Activated CD8-positive, alpha-beta memory T cell treated with anti-CD3 and anti-CD28 coated beads for 1 hour (primary cell): ENCODE measurements around the gene RPL6.
"Not testable (repeated sequence)": the region's sequence is repeated elsewhere in the genome, so short reads cannot be mapped to it uniquely, and the experiment has no call there.

Experiments used
- DNase-seq, 2 donors: peaks; one replicate each; pipeline ENCODE4 v3.0.0-alpha.2; 2020; ENCODE audit warnings: low read depth in 1 of 2; ENCODE audit errors: extremely low read depth in 1 of 2

The RPL6 gene

DNA sequence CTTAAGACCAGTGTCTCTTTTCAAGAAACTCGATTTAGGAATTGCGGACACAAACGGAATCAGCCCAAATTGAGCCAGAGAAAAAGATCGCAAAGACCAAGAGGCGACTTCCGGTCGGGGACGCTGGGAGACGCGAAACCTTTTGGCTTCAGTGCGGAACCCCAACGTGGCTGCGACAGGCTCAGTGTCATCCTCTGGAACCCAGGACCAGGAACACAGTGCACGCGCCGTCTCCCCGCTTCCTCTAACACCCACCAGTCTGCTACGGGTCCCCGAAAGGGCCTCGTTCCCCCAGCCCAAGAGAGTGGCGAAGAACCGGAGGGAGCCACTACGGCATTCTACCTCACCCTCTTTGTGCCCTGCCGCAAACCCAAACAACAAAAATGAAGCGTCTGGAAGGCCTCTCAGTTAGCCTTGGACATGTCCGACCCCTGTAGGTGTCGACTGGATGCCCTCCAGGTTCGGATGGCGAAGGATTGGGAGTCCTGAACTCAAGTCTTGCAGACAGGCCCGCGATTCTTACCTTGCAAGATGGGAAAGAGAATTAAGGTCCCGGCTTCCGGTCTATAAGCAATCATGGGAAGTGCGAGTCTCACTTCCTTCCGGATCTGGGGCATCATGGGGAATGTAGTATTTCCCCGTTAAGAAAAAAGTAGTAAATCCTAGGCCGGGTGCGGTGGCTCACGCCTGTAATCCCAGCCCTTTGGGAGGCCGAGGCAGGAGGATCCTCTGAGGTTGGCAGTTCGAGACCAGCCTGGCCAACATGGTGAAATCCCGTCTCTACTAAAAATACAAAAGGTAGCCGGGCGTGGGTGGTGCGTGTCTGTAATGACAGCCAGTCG, at the start of gene RPL6:
TSS of gene RPL6 (minus strand) at position 542 of the 842 bp plus-strand sequence. CDS start 949 bp downstream, outside the sequence.
- peak; percentile 38 to 51 for DNase-seq

DNA sequence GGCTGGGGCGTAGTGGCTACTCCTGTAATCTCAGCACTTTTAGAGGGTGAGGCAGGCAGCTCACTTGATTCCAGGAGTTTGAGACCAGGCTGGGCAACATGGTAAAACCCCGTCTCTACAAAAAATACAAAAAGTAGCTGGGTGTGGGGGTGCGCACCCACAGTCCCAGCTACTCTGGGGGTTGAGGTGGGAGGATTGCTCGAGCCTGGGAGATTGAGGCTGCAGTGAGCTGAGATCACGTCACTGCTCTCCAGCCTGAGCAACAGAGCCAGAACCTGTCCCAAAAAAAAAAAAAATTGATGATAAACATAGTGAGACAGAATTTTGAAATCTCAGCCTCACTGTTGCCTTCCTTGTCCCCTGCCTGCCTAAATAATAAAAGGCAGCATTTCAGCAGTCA, 49.3 kb upstream of the RPL6 start:
- DNase-seq, result no peak

DNA sequence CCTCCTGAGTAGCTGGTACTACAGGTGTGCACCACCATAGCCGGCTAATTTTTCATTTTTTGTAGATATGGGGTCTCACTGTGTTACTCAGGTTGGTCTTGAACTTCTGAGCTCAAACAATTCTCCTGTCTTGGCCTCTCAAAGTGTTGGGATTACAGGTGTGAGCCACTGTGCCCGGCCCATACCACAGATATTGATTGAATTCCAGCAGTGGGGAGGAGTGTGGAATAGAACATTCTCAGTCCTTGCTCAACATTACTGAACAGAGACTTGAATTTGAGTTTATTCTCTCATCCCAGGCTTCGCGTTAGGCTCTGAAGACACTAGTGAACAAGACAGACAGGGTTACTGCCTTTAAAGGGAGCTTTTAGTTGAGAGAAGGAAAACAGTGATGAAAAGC, 48.9 kb upstream of the RPL6 start:
- no peak for DNase-seq

DNA sequence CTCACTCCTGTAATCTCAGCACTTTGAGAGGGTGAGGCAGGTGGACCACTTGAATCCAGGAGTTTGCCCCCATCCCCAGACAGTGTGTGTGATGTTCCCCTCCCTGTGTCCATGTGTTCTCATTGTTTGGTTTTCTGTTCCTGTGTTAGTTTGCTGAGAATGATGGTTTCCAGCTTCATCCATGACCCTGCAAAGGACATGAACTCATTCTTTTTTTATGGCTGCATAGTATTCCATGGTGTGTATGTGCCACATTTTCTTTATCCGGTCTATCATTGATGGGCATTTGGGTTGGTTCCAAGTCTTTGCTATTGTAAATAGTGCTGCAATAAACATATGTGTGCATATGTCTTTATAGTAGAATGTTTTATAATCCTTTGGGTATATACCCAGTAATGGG, 47.7 kb upstream of the RPL6 start:
- DNase-seq, result not testable (repeated sequence)

DNA sequence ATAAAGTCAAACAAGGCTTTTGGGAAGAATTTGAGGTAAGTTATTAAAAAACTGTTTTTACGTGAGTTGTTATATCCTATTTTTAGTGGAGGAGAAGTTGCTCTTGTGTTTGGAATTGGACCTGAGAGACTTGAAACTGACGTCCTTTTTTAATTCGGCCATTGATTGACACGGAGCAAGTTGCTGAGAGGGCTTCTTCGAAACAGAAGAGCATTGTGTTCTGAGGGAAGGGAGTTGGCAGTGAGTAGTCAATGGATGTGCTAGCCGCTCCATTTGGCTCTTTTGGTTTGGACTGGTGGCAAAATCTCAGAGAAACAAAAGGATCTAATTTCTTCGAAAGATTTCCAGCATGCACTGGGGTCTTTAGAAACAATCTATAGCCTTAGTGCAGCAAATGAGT, 46.6 kb upstream of the RPL6 start:
- no peak for DNase-seq

DNA sequence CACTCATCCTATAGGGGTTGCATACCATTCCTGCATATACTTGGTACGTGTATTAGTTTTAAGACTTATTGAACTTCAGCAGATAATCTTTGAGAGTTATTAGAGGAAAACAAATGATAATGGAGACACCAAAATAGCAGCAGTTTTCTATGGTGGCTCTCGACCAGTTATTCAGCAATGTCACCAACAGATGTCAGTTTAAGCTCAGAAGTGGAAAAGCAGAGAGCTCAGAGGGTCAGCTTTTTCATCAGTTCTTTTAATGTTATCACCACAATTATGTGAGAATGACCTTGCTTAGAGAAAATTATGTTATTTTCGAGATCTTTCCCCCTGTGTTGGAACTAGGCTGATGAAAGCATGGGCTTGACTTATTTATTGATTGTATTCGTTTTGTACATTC, 41.3 kb upstream of the RPL6 start:
- no peak for DNase-seq

DNA sequence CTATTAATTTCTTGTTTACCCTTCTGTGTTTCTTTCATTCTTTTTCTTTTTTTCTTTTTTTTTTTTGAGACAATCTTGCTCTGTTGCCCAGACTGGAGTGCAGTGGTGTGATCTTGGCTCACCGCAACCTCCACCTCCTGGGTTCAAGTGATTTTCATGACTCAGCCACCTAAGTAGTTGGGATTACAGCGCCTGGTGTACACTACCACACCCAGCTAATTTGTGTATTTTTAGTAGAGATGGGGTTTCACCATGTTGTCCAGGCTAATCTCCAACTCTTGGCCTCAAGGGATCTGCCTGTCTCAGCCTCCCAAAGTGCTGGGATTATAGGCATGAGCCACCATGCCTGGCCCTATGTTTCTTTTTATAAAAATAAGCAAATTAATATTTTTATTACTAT, 38.8 kb upstream of the RPL6 start:
- DNase-seq, result not testable (repeated sequence)

DNA sequence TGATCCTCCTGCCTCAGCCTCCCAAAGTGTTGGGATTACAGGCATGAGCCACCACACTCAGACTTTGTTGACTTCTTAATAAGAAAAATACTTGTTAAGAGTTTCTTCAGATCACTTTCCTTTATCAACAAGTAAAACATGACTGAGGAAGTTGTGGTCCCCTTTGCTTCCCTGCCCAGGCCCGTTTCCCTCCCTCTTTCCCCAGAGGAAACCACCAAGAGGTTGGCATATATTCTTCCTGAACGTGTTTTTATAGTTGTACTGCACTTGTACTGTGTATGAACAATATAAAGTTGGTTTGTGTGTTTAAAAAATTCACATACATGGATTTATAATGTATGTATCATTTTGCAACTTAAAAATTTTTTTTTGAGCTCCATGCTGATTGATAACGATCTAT, 37.7 kb upstream of the RPL6 start:
- no peak for DNase-seq

DNA sequence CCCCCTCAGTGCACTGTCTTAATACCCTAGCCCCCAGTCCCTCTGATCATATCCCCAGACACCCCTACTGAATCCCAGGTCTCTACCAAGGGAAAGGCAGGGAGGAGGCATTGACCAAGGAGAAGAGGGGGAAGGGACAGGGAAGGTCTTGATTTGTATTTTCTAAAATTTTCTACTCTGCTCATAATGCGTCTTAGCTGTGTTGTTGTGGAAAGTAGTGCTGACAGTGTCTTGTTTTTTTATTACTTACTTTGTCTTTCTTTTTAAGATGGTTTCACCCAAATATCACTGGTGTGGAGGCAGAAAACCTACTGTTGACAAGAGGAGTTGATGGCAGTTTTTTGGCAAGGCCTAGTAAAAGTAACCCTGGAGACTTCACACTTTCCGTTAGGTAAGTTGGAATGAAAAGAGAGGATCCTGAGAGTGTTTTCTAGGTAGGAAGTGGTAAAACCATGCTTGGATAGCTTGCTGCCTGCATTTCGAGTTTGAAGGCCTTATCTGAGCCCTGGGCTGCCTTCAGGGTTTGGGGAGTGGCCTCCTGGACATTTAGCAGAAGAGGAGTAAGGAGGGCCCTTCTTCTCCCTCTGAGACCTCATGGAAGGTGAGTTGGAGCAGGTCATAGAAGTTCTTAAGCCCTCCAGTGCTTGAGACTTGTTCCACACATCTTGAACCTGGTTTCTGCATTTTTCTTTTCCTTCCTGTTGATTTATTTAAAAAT, 36.8 kb upstream of the RPL6 start:
- DNase-seq, result no peak

DNA sequence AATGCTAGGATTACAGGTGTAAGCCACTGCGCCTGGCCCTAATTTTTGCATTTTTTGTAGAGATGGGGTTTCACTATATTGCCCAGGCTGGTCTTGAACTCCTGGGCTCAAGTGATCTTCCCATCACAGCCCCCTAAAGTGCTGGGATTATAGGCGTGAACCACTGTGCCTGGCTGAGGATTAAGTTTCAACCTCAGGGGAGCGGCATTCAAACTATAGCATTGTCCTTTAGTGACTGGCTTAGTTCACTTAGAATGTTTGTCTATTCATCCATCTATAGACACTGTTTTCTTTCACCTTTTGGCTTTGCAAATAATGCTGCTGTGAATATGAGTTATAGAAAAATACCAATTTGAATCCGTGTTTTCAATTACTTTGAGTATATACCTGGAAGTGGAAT, 34.5 kb upstream of the RPL6 start:
- no peak for DNase-seq

DNA sequence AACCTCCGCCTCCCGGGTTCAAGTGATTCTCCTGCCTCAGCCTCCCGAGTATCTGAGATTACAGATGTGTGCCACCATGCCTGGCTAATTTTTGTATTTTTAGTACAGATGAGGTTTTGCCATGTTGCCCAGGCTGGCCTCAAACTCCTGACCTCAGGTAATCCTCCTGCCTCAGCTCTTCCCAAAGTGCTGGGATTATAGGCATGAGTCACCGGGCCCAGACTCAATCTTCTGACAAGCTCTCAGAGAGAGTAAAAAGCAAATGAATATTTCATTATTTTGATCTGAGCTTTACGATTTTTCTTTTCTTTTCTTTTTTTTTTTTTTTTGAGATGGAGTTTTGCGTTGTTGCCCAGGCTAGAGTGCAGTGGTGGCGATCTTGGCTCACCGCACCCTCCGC, 31.2 kb upstream of the RPL6 start:
- not testable (repeated sequence) for DNase-seq

DNA sequence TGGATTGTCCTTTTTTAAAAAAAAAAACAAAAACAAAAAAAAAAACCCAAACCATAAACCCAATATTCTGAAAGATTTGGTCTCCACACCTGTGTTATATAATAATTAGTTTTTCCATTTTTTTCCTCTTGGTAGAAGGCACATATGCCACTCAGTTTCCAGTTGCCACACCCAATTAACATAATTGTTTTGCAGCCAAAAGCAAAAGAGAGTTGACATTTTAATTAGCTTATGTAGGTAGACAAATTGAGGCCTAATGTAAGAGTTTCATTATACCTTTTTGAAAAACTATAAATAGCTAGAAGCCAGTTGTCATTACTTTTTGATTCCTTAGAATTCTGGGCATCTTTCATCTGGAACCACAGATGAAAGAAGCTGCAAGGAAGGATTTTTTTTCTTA, 30.4 kb upstream of the RPL6 start:
- DNase-seq, result no peak

DNA sequence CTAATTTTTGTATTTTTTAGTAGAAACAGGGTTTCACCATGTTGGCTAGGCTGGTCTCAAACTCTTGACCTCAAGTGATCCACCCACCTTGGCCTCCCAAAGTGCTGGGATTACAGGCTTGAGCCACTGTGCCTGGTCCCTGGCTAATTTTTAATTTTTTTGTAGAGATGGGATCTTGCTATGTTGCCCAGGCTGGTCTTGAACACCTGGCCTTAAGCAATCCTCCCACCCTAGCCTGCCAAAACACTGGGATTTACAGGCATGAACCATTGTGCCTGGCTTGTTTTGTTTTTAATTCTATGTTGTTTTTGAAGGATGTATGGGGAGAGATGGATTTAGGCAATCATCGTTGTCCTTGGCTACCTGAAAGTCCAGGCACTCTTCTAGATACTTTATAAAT, 29.2 kb upstream of the RPL6 start:
- not testable (repeated sequence) for DNase-seq

DNA sequence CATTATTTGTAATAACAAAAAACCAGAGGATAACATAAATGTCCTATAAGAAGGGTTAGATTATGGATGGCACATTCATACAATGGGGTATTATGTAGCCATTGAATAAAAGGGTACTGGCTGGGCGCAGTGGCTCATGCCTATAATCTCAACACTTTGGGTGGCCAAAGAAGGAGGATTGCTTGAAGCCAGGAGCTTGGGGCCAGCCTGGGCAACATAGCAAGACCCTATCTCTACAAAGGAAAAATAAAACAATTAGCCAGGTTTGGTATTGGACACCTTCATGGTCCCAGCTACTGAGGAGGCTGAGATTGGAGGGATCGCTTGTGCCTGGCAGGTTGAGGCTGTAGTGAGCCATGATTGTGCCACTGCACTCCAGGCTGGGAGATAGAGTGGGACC, 24.1 kb upstream of the RPL6 start:
- no peak for DNase-seq

DNA sequence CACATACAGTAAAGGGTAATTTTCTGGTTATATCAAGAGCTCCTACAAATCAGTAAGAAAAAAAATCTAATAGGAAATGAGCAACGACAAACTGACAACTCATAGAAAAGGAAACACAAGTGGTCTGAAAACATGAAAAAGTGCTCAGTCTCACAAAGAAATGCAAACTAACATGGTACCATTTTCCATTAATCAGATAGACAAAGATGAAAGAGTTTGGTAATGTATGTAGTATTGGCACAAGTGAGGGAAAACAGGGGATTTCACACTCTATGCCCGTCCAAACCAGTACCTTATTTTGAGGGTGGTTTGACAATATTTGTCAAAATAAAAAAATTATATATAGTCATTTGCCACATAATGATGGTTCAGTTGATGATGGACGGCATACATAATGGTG, 22.6 kb upstream of the RPL6 start:
- DNase-seq, result no peak

DNA sequence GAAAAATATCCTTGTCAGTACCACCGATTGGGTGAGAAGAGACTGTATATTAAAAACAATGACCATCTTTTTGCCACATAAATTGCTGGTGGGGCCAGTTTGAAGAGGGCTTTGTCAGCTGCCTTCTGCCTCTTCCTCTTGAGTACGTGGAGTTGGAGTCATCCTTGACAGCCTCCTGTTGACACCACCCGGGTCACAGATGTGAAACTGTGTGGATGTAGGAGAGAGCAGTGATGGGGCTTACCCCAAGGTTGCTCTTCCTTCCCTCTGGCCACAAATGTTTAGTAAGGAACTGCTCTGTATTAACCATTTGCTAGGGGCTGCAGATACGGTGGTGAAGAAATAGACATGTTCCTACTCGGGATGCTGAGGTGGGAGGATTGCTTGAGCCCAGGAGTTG, 21.5 kb upstream of the RPL6 start:
- no peak for DNase-seq

DNA sequence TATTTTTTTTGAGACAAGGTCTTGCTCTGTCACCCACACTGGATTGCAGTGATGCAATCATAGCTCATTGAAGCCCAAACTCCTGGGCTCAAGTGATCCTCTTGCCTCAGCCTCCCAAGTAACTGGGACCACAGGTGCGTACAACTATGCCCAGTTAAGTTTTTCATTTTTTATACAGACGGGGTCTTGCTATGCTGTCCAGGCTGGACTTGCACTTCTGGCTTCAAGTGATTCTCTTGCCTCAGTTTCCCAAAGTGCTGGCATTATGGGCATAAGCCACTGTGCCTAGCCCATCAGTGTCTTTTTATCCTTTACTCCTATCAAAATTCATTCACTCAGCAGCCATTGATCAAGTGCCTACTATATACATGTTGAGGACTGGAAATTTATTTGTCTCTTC, 18.4 kb upstream of the RPL6 start:
- DNase-seq, result no peak

DNA sequence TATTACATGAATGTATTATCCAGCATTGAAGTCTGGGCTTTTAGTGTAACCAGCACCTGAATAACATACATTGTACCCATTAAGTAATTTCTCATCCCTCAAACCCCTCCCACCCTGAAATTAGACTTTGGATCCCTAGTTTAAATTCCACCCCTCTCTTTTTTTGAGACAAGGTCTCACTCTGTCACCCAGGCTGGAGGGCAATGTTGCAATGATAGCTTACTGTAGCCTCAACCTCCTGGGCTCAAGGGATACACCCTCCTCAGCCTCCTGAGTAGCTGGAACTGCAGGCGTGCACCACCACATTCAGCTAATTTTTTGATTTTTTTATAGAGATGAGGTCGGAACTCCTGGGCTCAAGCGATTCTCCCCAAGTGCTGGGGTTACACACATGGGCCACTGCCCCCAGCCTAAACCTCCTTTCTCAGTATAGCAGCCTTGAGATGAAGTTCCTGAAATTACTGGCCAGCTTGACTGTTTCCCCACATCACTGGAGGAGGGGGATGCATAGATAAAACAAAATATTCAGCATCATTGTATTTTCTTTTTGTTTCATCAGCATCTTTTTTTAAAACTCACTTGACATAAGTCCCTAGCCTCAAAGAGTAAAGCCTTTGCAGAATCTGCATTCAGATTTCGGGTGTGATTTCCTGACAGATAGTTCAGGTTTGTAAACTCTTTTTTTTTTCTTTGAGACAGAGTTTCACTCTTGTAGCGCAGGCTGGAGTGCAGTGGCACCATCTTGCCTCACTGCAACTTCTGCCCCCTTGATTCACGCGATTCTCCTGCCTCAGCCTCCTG, 16.4 kb upstream of the RPL6 start:
- no peak for DNase-seq

DNA sequence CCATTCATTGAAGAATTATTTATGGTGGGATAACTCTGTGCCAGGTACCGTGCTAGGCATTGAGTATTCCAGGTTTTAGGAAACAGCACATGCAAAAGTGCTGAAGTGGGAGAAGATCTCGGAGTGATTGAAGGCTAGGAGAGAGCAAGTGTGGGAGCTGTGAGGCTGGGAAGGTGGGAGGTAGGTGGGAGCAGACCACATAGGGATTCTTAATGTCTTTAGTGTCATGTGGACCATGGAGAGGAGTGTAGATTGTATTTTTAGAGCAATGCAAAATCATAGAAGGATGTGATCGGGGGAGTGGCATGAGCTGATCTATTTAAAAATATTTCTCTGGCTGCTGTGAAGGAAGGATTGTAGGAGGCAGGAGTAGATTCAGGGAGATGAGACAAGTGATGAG, 14.7 kb upstream of the RPL6 start:
- DNase-seq, result no peak

DNA sequence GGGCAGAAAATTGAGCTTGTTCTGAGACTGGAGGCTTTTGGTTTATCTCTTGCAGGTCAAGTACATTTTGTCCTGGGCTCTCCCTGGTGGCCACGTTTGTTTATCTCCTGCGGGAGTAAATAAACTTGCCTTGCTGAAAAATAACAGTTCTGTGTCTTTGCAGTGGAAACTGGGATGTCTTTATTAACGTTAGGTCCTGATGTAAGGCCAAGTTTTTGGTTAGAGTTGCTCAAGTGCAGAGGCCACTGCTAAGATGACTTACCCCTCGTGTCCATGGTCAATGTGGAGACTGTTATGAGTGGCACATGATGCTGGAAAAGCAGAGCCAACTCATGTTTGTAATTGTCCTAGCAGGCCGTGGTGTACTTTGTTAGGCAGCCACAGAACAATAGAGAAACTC, 13.1 kb upstream of the RPL6 start:
- no peak for DNase-seq

DNA sequence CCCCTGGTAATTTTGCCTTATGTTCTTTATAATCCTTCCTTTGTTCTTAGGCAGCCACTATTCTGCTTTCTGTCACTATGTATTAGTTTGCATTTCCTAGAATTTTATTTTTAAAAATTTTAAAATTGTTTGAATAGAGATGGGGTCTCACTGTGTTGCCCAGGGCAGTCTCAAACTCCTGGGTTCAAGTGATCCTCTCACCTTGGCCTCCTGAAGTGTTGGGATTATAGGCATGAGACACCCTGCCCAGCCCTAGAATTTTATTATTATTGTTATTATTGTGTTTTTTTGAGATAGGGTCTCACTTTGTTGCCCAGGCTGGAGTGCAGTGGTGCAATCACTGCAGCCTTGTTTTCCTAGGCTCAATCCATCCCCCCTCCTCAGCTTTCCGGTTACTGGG, 12.0 kb upstream of the RPL6 start:
- DNase-seq, result no peak

DNA sequence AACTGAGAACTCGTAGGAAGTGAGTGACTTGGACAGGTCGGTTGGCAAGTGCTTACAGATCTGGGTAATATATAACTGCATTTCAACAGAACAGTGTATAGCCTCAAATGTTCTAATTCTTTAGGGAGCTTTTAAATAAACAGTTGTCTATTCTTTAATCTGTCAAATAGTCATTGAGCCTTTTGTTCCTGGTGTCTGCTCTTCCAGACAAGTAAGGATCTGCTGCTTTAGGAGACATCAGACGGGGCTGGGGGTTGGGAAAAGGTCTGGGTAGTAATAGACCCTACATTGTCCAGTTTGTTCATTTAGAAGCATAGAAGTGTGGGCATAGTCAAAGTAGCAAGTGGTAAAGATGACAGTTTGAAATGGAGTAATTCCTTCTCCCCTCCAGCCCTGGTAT, 11.3 kb upstream of the RPL6 start:
- DNase-seq, result no peak
